HG03064 (cell line): ENCODE measurements around the gene GMDS.
A peak's percentile ranks its signal among the peaks of the same experiment; 100 is the strongest.

Experiments used
- ATAC-seq: cut with Tn5 transposase; IDR thresholded peaks from one replicate; pipeline ENCODE4 v1.9.1; 2021; ENCODE audit warnings: low read depth; ENCODE audit not compliant: unreplicated experiment

The GMDS gene

GRCh38 chr6:2108700-2109306 lies 136.6 kb downstream of the GMDS start:
- no peak for ATAC-seq

- no peak for ATAC-seq
These were observed 140.9 kb downstream of the GMDS start for GRCh38 chr6:2104524-2104880.

GRCh38 chr6:2103765-2104523 lies 141.5 kb downstream of the GMDS start:
- no peak for ATAC-seq

GRCh38 chr6:2102966-2103365 lies 142.4 kb downstream of the GMDS start:
- ATAC-seq: no peak

GRCh38 chr6:2102316-2102883 lies 143.0 kb downstream of the GMDS start:
- no peak for ATAC-seq

GRCh38 chr6:2101213-2101612 lies 144.2 kb downstream of the GMDS start:
- no peak for ATAC-seq

- ATAC-seq: no peak
These were observed 145.5 kb downstream of the GMDS start for GRCh38 chr6:2099870-2100269.

GRCh38 chr6:2097464-2097863 lies 147.9 kb downstream of the GMDS start:
- no peak for ATAC-seq

GRCh38 chr6:2094642-2095041 lies 150.8 kb downstream of the GMDS start:
- no peak for ATAC-seq

- ATAC-seq: no peak
These were observed 159.0 kb downstream of the GMDS start for GRCh38 chr6:2086326-2086965.

- no peak for ATAC-seq
These were observed 159.7 kb downstream of the GMDS start for GRCh38 chr6:2085657-2086056.

- ATAC-seq: peak; percentile 83
These were observed 164.0 kb downstream of the GMDS start for GRCh38 chr6:2081155-2082138.

GRCh38 chr6:2078888-2079287 lies 166.5 kb downstream of the GMDS start:
- ATAC-seq: no peak

GRCh38 chr6:2077826-2078225 lies 167.6 kb downstream of the GMDS start:
- ATAC-seq: no peak

- ATAC-seq: no peak
These were observed 171.9 kb downstream of the GMDS start for GRCh38 chr6:2073476-2073875.

- no peak for ATAC-seq
These were observed 173.0 kb downstream of the GMDS start for GRCh38 chr6:2072453-2072852.

- ATAC-seq: no peak
These were observed 181.9 kb downstream of the GMDS start for GRCh38 chr6:2063547-2063946.

GRCh38 chr6:2061880-2062279 lies 183.5 kb downstream of the GMDS start:
- no peak for ATAC-seq

- ATAC-seq: no peak
These were observed 189.5 kb downstream of the GMDS start for GRCh38 chr6:2055911-2056310.

- ATAC-seq: no peak
These were observed 190.3 kb downstream of the GMDS start for GRCh38 chr6:2055143-2055542.
